H7 (cell line): ENCODE measurements around the gene CELA2A. TPM values are rescaled to one million over a fixed set of nuclear protein-coding genes. Genes with fewer than 3 reads are reported as not detected.

Experiments
- total RNA-seq: library from RNA; depleted of rRNA; stranded (reverse); fragments of >200 nt; shearing (Covaris generic); gene quantifications from 2 replicates; pipeline ENCODE4 v1.2.3, GENCODE V29; 2014; rRNA removed

Gene CELA2A
- total RNA-seq, 1 experiment from 2014 or later, result not detected

Other genes with a start within 250 kb of the CELA2A start
- 0.52 and 0.83 TPM in 2 replicates for gene FHAD1, start 209.5 kb upstream of the CELA2A start, total RNA-seq
- 42.9 and 48.3 TPM in 2 replicates for gene EFHD2, start 46.8 kb upstream of the CELA2A start, total RNA-seq
- gene CTRC, start 18.3 kb upstream of the CELA2A start, total RNA-seq, result not detected in 2 replicates
- not detected in 2 replicates for gene CELA2B, start 19.4 kb downstream of the CELA2A start, total RNA-seq
- 14.1 and 15.0 TPM in 2 replicates for gene CASP9, start 67.5 kb downstream of the CELA2A start, total RNA-seq
- gene DNAJC16, start 70.1 kb downstream of the CELA2A start, total RNA-seq, result 14.7 and 15.7 TPM in 2 replicates
- gene AGMAT, start 128.3 kb downstream of the CELA2A start, total RNA-seq, result 6.9 and 7.8 TPM in 2 replicates
- gene DDI2, start 160.7 kb downstream of the CELA2A start, total RNA-seq, result 19.4 and 19.7 TPM in 2 replicates
- 79.0 and 79.6 TPM in 2 replicates for gene PLEKHM2, start 227.6 kb downstream of the CELA2A start, total RNA-seq